GM12865 (cell line): ENCODE results near the gene LVRN.

Experiments used
- DNase-seq: peaks from one replicate; pipeline ENCODE4 v3.0.0; 2010; ENCODE audit warnings: low read depth
- H3K4me3 ChIP-seq: 2 replicates; pipeline ENCODE4 v1.5.1; 2011; ENCODE audit warnings: mild to moderate bottlenecking, low read depth, low read length, control low read depth
- CTCF ChIP-seq: IDR thresholded peaks from 2 replicates; pipeline ENCODE4 v1.5.1; 2011; ENCODE audit warnings: low read length, control low read depth, low read depth, inconsistent platforms; ENCODE audit not compliant: insufficient read depth; ENCODE audit errors: missing control alignments

Gene LVRN

GRCh38 chr5:115961381-115962238 lies 665 bp upstream of the LVRN start:
- no peak overlapping the region for H3K4me3 ChIP-seq
- TF ChIP-seq CTCF, result no peak
- DNase-seq, result no peak

GRCh38 chr5:115962565-115963402 lies 509 bp downstream of the LVRN start:
- TF ChIP-seq CTCF, result no peak
- H3K4me3 ChIP-seq, result peak overlapping the region; percentile 21; the same call in 1 of the 2 replicates
- DNase-seq, result peak; percentile 13

- no peak for DNase-seq
- TF ChIP-seq CTCF, result no peak
- no peak overlapping the region for H3K4me3 ChIP-seq
These were observed 1.3 kb downstream of the LVRN start for GRCh38 chr5:115963566-115963965.

GRCh38 chr5:115968770-115969169 lies 6.5 kb downstream of the LVRN start:
- no peak for TF ChIP-seq CTCF
- no peak overlapping the region for H3K4me3 ChIP-seq
- no peak for DNase-seq

- peak; percentile 79 for DNase-seq
- peak overlapping the region; percentile 47 for H3K4me3 ChIP-seq
- TF ChIP-seq CTCF, result no peak
These were observed 14.8 kb downstream of the LVRN start for GRCh38 chr5:115977096-115977495.

- no peak for TF ChIP-seq CTCF
- H3K4me3 ChIP-seq, result peak overlapping the region; percentile 47; the same call in 1 of the 2 replicates
- DNase-seq, result peak; percentile 34
These were observed 15.7 kb downstream of the LVRN start for GRCh38 chr5:115977988-115978387.
